Lung (tissue), 12 donors: Measurements from ENCODE around the gene ESR1. TPM values are rescaled to one million over a fixed set of nuclear protein-coding genes. Genes with fewer than 3 reads are reported as not detected.

ENCODE experiments used
- ATAC-seq: fragments of 200-7000 bp; cut with Tn5 transposase; one replicate; pipeline ENCODE4 v1.9.1; 2020; ENCODE audit warnings: moderate number of reproducible peaks; ENCODE audit not compliant: insufficient read depth, low FRiP score
- DNase-seq, 3 donors: peaks; one replicate each; pipeline ENCODE4 v3.0.0-alpha.2; 2013 to 2017
- H3K27ac ChIP-seq, 2 donors: one replicate each; pipeline ENCODE4 v1.5.1; 2013; ENCODE audit warnings: mild to moderate bottlenecking in 2 of 2, moderate library complexity in 2 of 2, control low read depth in 1 of 2, inconsistent platforms in 1 of 2, low read depth in 1 of 2, low read length in 1 of 2
- H3K27me3 ChIP-seq, 3 donors: one replicate each; pipeline ENCODE4 v1.5.1; 2013; ENCODE audit warnings: low read length in 2 of 3; ENCODE audit not compliant: control insufficient read depth in 3 of 3, insufficient read depth in 3 of 3
- H3K36me3 ChIP-seq, 4 donors: one replicate each; pipeline ENCODE4 v1.5.1; 2013; ENCODE audit warnings: low read length in 4 of 4, mild to moderate bottlenecking in 1 of 4, moderate library complexity in 1 of 4; ENCODE audit not compliant: control insufficient read depth in 4 of 4, insufficient read depth in 4 of 4
- H3K4me1 ChIP-seq, 5 donors: one replicate each; pipeline ENCODE4 v1.5.1; 2013; ENCODE audit warnings: low read length in 5 of 5, mild to moderate bottlenecking in 2 of 5, moderate library complexity in 1 of 5; ENCODE audit not compliant: control insufficient read depth in 5 of 5, insufficient read depth in 5 of 5
- H3K4me3 ChIP-seq: one replicate; pipeline ENCODE4 v1.5.1; 2013; ENCODE audit warnings: mild to moderate bottlenecking, control low read depth, moderate library complexity
- H3K9ac ChIP-seq, 2 donors: one replicate each; pipeline ENCODE4 v1.5.1; 2013; ENCODE audit warnings: low read length in 2 of 2, control low read depth in 1 of 2; ENCODE audit not compliant: insufficient read depth in 1 of 2
- H3K9me3 ChIP-seq, 4 donors: one replicate each; pipeline ENCODE4 v1.5.1; 2013; ENCODE audit warnings: low read length in 3 of 4, mild to moderate bottlenecking in 1 of 4, moderate library complexity in 1 of 4; ENCODE audit not compliant: control insufficient read depth in 4 of 4, insufficient read depth in 3 of 4
- CTCF ChIP-seq: IDR thresholded peaks from 2 replicates; pipeline ENCODE4 v1.5.1; 2012; ENCODE audit warnings: mild to moderate bottlenecking; ENCODE audit errors: control extremely low read depth, extremely low read depth
- WGBS, 2 donors: extraction: QIAGEN DNeasy Blood & Tissue Kit; methylation state at CpG; one replicate each; pipeline ENCODE4 v1.1.7; 2013; 5-methylcytosine and 5-hydroxymethylcytosine counted together
- polyA plus RNA-seq, 2 donors: library from polyadenylated mRNA; stranded (reverse); fragments of 200-250 nt; gene quantifications; one replicate each; pipeline ENCODE4 v1.2.1, GENCODE V29; 2013
- total RNA-seq, 2 donors: library from RNA; depleted of rRNA in 1 of 2; stranded (reverse); fragments of >200 nt in 1 of 2; gene quantifications; one replicate each; pipeline ENCODE4 v1.2.1, GENCODE V29; 2014 to 2021
- donor health status: control.
- donor health status: control.
- donor health status: Bipolar disorder and iron deficiency.
- donor health status: healthy.
- donor health status: DM: yes; HTN: yes; CAD: no.

ESR1 gene
- total and polyA plus RNA-seq, 4 donors: 0.14 to 3.7 (median 0.78) TPM

- ATAC-seq: no peak
- DNase-seq: no peak
- Histone ChIP-seq H3K4me3 (no peak overlapping the region), H3K9me3 (no peaks in the 10 kb centered on the region), H3K36me3 (no peaks in the 10 kb centered on the region), H3K27ac (no peak overlapping the region), H3K27me3 (no peaks in the 10 kb centered on the region), H3K9ac (no peak overlapping the region), H3K4me1 (no peaks in the 10 kb centered on the region)
- WGBS, 2 donors: 89 to 99% methylated on average over 2 of the region's 2 CpGs
- no peak for TF ChIP-seq CTCF
These were observed 62.9 kb downstream of the ESR1 start for GRCh38 chr6:151870375-151870774.

DNA sequence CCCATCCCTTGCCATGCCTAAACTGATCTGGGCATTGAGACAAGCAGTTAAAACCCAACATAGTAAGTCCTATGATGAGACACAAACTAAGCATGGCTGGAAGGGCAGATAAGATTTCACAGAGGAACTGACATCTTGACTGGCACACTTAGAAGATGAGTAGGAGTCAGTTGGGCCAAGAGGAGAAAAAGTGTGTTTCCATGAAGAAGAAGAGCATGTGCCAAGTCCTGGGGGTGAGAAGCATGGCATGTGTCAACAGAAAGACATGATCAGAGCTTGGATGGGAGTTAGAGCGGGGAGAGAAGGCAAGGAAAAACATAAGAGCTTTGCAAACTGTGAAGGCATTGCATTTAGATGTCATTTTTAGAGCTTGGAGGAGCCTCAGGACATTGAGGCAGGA, 68.0 kb downstream of the ESR1 start:
- no peaks in the 10 kb centered on the region for H3K9me3 ChIP-seq
- no peak overlapping the region for H3K27ac ChIP-seq
- no peak for ATAC-seq
- H3K27me3 ChIP-seq: no peaks in the 10 kb centered on the region
- H3K4me1 ChIP-seq: no peaks in the 10 kb centered on the region
- TF ChIP-seq CTCF: no peak
- no peak for DNase-seq
- H3K9ac ChIP-seq: no peak overlapping the region
- WGBS, 2 donors: 0% methylated on average over 1 of the region's 1 CpG
- no peaks in the 10 kb centered on the region for H3K36me3 ChIP-seq
- no peak overlapping the region for H3K4me3 ChIP-seq

GRCh38 chr6:151876122-151876521, 68.6 kb downstream of the ESR1 start:
- TF ChIP-seq CTCF: no peak
- Histone ChIP-seq H3K9ac (no peak overlapping the region), H3K27ac (no peak overlapping the region), H3K4me1 (no peaks in the 10 kb centered on the region), H3K9me3 (no peaks in the 10 kb centered on the region), H3K36me3 (no peaks in the 10 kb centered on the region), H3K4me3 (no peak overlapping the region), H3K27me3 (no peaks in the 10 kb centered on the region)
- ATAC-seq (no peak), DNase-seq (no peak)
- WGBS, 2 donors: 80 to 88% methylated on average over 6 of the region's 6 CpGs

DNA sequence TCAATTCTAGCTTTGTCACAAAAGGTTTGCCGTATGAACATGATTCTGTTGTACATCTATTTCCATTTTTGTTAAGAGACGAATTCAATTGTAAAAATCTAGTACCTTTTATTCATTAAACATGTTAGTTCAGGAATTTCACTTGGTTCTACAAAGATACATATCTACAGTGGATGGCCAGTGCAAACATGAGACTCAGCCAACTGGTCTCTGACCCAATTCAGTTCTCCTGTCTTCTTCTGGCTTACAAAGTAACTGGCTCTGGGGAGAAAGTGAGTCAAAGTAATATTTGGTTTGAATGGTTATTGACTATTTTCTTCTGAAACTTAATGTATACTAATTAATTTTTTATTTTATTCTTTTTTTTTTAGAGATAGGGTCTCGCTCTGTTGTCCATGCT, 70.0 kb downstream of the ESR1 start:
- Histone ChIP-seq H3K9ac (no peak overlapping the region), H3K9me3 (no peaks in the 10 kb centered on the region), H3K36me3 (peaks cover 0 to 1% (median 0%) of the 10 kb centered on the region in 4 donors), H3K4me3 (no peak overlapping the region), H3K27ac (no peak overlapping the region), H3K4me1 (no peaks in the 10 kb centered on the region), H3K27me3 (no peaks in the 10 kb centered on the region)
- 91 to 94% methylated on average over 3 of the region's 3 CpGs for WGBS, 2 donors
- no peak for ATAC-seq
- DNase-seq: no peak
- no peak for TF ChIP-seq CTCF
